Left ventricle myocardium superior (tissue), 1 donor: ENCODE results near the gene TECPR1. TPM values are rescaled to one million over a fixed set of nuclear protein-coding genes. Genes with fewer than 3 reads are reported as not detected.

ENCODE experiments used
- ATAC-seq: fragments of 200-7000 bp; cut with Tn5 transposase; one replicate; pipeline ENCODE4 v1.9.1; 2020; ENCODE audit warnings: mild to moderate bottlenecking, moderate library complexity
- DNase-seq: peaks from one replicate; pipeline ENCODE4 v3.0.0-alpha.2; 2020
- intact Hi-C: fragments of 100-400 bp; cut with micrococcal nuclease; formaldehyde crosslinking; loops from one replicate; pipeline ENCODE4 v1.11.0; 2022
- total RNA-seq: library from RNA; stranded (reverse); fragmentation: NEBNext Ultra II Directional; extraction: Animal tissue kit (Norgen Biotek cat#: 25700); gene quantifications from one replicate; pipeline ENCODE4 v1.2.1, GENCODE V29; 2021
- donor health status: DM: no; HTN: yes; CAD: no; lungs with severe emphysema.

The TECPR1 gene
- total RNA-seq, 1 donor from 2014 or later = 25.2 TPM

DNA sequence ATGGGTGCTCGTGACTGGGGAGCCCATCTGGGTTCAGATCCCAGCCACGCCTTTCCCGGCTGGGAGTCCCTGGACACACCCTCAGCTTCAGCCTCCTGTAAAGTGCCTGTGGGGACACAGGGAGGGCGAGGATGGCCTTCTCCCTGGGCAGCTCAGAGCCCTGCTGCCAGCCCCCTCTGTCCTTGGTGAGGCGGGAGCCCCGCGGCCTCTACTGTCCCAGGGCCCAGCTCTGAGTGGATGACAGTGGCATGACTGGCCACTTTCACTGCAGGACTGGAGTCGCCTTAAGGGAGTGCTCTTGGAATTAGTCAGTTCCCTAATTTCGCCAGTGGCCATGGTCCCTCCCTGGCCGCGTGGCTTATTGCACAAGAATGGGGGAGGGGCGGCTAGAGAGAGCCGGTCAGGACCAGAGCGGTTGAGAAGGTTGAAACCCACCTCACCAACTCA lies 34.1 kb upstream of the TECPR1 start:
- intact Hi-C loops = no loop called here
- peak; percentile 77 for DNase-seq
- ATAC-seq = peak; percentile 6

DNA sequence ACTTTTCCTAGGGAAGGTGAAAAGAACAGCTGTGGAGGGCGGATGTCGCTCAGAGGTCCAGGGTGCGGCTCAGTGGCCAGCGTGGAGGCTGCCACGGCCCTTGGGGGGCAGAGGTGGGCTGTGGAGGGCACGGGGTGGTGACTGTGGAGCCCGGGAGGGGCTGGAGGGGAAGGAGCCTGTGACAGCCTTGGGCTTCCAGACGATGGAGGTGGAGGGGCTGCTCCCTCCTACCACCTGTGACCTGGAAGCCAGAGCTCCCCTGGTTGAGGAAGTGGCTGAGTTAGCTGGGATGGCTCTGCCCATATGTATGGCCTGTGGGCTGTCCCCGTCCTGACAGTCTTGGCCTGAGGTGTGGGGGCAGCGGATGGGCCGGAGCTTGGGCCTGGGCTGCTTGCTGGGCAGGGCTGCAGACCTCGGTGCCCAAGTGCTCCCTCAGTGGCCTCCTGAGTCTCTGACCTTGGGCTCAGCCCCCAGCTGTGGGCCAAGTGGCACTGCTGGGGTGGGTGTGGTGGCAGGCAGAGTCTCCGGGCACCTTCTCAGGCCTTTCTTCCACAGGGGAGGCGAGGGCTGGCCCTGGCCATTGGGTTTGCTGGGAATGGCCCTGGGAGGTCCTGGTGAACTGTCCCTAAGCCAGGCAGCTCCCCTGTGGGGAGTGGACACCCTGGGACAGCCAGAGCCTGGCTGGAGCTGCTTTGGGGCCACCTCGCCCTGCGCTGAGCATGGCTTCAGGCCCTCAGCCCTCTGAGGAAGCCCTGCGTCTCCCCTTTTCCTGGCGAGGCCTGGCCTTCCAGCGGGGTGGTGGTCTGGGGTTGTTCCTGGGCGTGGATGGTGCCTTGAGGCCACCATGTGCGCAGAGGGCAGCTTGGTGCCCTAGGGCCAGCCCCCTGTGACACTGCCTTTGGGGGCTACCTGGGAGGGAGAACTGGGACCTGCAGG lies 33.4 kb upstream of the TECPR1 start:
- intact Hi-C loops = no loop called here
- DNase-seq (no peak), ATAC-seq (no peak)

DNA sequence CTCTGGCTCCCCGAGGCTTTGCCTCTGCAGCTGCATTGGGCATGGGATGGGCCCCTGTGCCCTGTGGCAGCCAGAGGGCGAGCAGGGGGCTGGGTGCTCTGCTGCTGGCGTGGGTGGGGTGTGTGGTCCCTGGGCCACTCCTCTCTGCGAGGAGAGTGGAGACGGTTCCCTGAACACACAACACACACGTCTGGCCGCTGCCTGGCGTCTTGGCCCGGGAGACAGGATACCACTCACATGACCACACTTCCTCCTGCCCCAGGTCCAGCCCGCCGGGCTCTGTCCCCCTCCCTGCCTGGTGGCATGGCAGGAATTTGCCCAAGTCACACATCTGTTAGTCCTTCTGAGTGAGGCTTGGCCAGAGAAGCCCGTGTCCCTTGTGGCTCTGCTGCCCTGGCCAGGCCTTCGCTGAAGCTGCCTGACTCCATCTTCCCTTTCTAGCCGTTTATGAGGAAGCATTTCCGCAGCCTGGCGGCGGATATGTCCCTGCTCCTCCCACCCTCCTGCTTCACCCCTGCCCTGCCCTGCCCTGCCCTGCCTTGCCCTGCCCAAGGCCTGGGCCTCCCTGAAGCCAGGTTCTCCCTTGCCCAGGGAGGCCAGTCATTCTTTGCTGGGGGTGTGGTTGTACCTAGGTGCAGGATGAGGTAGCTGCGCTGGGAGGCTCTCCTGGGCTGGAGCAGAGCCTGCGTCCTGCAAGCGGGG lies 32.5 kb upstream of the TECPR1 start:
- intact Hi-C loops = no loop called here
- DNase-seq (peak; percentile 89), ATAC-seq (peak; percentile 66)

DNA sequence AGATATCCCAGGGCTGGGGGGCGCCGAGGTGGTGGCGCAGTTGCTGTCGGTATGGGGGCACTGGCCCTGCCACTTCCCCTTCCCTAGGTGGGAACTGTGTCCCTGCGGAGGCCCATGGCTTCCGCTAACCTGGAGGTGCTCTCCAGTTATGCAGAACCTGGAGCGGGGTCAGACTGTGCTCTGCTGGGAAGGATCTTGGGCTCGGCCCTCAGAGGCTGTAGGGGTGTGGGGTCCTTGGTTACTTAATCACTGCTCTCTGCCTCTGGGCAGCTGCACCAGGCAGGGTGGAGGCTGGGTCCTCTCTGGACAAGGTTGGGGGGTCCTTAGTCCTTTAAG lies 31.8 kb upstream of the TECPR1 start:
- no peak for DNase-seq
- intact Hi-C loops = no loop called here
- ATAC-seq = no peak

DNA sequence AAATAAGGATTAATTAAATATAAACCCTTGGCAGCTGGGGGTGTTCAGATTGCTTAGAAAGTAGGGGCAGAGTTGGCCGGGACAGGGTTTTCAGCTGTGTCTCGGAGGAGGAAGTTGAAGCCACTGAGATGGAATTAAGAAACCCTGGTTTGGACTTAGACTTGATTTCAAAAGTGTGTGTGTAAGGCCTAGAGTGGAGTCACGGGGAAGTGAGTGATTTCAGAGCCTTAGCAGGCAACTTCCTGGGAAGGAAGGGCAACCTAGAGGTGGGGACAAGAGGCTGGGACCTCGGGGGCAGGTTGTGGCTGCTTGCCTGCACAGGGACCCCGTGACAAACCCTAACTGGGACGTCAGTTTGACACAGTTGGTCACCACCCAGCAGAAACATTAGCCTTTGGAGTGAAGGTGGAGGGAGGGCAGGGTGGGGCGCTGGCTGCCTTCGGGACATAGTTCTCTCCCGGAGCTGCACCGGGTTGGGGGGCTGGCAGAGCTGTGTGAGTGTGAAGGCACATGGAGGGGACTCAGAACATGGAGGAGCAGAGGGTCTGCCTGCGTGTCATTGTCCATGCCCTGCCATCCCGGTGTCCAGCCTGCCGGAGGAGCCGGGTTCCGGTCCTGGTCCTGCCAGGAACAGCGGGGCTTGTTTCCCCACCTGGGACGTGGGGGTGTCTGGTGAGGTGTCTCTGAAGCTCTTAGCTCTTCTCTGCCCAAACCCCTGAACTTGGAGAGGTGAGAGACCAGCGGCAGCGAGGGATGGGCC lies 31.3 kb upstream of the TECPR1 start:
- ATAC-seq = peak; percentile 0
- intact Hi-C loops = no loop called here
- peak; percentile 51 for DNase-seq

DNA sequence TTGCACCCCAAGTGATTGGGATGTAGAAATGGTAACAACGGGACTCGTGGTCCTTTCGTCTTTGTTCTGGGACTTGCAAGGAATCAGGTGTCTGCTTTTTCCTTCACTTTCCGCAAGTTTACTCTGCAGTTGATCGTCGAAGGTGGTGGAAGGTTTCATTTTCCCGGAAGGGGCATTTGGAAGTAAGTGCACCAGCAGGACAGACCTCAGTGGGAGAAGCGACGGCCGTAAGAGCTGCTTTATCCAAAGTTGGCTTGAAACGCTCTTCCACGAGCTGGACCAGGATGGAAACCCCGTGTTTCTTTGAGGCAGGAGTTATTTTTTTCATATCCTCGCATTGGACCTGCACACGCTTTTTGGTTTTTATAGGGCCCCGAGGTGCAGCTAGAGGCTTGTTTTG lies 30.7 kb upstream of the TECPR1 start:
- no peak for ATAC-seq
- intact Hi-C loops = no loop called here
- DNase-seq = no peak

DNA sequence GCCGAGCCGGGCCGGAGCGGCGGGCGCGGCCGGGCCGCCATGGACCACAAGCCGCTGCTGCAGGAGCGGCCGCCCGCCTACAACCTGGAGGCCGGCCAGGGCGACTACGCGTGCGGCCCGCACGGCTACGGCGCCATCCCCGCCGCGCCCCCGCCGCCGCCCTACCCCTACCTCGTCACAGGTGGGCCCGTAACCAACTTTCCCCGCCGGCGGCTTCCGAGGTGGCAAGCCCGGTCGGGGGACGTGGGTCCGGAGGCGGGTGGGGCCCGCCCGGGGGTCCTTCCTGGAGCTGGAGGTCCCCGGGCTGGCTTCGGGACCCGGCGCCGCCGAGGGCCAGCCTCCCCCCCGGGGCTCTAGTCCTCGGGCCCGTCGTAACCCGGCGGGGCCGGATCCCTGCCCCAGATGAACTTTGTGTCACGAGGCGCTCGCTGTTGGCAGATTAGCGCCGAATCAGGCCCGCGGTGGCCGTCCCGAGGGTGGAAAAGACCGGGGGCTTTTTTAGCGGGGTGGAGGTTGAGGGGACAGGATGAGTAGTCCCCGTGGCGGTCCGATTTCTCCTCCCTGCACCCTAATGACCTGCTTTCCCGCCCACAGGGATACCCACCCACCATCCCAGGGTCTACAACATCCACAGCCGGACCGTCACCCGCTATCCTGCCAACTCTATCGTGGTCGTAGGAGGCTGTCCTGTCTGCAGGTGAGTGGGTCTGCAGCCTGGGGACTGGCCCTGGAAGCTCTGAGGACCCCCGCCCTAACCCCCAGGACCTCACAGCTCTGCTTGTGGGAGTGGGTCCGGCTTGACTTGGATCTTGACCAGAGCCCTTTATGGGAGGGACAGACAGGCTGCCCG lies 29.9 kb upstream of the TECPR1 start:
- intact Hi-C loops = no loop called here
- no peak for ATAC-seq

DNA sequence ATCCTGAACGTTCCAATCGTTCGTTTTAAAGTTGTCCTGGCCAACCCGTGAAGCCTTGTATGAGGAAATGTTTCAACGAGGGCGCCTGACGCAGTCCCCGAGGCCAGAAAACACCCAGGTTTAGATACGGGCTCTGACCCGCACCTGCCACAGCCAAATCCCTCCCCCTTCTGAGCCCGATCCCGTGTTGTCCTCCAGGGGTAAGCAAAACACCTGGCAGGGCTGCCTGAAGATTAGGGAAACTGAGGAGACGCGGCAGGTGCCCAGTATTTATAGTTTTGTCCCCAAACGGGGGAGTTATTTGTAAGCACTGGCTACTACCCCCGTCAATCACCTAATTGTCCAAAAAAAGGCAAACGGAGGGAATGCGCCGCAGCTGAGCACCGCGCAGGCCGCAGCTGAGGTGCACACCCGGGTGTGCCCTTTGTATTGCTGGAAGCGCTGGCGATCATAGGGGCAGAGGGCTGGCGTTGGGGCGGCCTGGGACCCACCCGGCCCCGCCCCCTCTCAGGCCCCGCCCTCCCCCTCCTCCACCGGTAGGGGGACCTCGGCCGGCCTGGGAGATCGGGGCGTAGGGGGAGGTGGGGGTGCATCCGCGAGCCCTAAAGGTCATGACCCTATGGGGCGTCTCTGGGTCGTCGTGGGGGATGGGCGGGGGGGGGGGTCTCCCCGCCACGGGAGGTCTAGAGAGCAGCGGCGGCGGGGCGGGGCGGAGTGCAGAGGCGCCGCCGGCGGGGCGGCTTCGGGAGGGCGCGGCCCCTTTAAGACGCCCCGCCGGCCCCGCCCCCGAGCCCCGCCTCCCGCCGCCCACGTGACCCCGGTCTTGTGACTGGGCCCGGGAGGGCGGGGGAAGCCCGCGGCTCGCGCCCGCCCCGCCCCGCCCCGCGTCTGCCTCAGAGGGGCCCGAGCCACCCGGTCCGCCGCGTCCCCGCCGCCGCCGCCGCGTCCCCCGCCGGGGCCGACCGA lies 29.0 kb upstream of the TECPR1 start, which contains the start of gene BRI3:
TSS of gene BRI3 (plus strand) at position 896 of the 966 bp plus-strand sequence. CDS start 110 bp downstream, outside the sequence.
- DNase-seq = peak; percentile 96
- peak; percentile 79 for ATAC-seq
- intact Hi-C loops = no loop called here

More for the DNA sequence above, 29.9 kb upstream of the TECPR1 start:
- no peak for DNase-seq

DNA sequence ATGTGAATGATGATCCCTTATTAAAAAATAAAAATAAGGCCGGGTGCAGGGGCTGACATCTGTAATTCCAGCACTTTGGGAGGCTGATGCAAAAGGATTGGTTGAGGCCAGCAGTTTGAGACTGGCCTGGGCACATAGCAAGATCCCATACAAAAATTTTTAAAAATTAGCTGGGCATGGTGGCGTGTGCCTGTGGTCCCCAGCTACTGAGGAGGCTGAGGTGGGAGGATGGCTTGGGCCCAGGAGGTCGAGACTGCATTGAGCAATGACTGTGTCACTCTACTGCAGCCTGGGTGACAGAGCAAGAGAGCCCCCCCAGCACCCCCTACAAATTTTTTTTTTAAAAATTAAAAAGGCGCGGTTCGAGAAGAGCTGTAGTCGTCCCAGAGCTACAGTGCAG lies 28.3 kb upstream of the TECPR1 start:
- ATAC-seq (no peak), DNase-seq (no peak)
- intact Hi-C loops = no loop called here

DNA sequence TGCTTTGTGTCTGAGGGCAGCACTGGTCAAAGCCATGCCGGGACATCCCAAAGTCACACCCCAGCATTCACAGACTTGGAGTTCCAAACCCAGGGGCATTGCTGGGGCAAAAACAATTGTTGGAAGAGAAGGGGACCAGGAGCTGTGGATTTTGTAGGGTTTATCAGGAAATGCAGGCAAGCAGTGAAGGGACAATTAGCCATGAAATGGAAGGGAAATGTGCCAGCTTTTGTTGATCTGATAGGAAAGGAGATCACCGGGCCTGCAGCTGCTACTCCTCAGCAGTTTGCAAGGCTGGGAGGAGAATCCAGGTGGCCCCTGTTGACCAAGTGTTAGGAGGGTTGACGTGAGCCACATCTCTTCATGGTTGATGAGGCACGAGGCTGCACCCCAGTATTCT lies 26.9 kb upstream of the TECPR1 start:
- no peak for ATAC-seq
- no peak for DNase-seq

DNA sequence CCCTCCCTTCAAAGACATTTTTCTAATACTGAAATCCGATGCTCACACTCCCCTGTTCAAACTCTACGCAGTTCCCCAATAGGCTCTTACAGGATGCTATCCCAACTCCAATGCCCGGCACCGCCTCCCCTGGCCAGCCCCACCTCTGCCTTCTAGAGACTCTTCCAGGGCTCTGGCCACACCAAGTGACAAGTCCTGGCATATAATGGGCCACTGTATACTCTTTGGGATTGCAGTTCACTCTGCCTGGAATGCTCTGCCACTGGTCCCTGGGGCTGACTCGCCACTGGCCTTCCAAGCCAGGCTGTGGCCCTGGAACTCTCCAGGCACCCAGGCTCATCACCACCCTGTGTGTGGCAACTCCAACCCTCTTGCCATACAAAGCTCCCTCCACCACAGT lies 26.4 kb upstream of the TECPR1 start:
- ATAC-seq = no peak
- intact Hi-C loops = no loop called here
- no peak for DNase-seq

More for the DNA sequence above, 26.9 kb upstream of the TECPR1 start:
- intact Hi-C loops = no loop called here

DNA sequence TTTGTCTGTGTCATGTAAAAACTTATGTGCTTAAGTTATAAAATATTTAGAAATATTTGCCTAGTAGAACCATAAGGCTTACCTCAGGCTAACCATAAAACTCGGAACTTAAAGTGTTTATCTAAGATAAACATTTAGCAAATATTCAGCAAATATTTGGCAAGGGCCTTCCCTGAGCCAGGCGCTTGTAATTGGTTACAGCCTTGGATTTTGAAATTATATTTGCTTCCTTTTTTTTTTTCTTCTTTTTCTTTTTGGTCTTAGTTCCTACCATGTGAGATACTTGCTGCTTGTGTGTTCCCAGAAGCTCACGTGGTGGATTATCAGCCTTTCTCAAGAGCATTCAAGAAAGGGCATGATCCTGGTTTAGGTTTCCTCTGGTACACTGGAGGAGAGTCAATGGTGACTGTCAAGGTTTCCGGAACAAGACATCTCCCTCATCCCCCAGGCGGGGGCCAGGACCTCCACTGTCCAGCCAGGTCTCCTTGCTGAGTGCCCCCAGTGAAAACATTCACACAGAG lies 24.3 kb upstream of the TECPR1 start:
- ATAC-seq = no peak

DNA sequence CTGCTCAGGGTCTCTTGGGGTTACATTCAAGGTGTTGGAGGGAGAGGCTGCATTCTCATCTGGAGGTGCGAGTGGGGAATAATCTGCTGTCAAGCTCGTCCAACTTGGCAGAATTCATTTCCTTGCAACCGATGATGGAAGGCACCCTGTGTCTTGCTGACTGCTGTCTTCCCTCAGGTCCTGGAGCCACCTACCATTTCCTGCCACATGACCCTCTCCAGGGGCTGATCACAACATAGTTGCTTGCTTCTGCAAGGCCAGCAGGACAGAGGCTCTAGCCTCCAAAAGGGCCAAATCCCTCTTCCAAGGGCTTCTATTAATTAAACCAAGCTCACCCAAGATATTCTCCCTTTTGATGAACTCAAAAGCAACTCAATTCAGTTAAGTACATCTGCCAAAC lies 15.3 kb upstream of the TECPR1 start:
- no peak for ATAC-seq
- intact Hi-C loops = no loop called here
- DNase-seq = no peak

More for the DNA sequence above, 24.3 kb upstream of the TECPR1 start:
- no peak for DNase-seq
- intact Hi-C loops = no loop called here

DNA sequence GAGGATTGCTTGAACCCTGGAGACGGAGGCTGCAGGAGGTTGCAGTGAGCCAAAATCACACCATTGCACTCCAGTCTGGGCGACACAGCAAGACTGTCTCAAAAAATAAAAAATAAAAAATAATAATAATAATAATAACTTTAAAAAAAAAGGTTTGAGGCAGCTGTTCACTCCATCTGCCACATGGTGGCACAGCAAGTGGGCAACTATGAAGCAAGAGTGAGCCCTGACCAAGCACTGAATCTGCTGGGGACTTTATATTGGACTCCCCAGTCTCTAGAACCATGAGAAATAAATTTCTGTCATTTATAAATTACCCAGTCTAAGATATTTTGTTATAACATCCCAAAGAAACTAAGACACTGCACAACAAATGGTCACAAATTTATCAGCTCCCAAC lies 14.8 kb upstream of the TECPR1 start:
- no peak for ATAC-seq
- intact Hi-C loops = no loop called here
- no peak for DNase-seq

DNA sequence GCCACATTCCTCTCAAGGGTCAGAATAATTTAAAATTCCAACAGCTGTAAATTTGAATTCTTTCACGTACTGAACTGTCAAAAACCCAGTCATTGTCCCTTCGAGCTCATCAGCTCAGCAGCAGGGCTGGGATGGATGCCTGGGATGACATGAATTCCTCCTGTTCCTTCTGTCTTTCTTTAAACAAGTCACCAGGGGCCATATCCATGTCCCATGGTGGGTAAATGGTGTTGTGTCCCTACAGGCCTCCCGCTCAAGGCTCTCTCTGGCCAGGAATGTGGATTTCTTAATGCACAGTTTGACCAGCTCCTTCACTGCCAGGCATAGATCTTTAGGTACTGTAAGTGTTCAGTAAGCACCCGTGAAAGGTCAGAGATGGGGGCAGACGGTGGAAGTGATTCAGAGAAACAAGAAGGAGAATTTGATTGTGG lies 13.8 kb upstream of the TECPR1 start:
- DNase-seq = no peak
- intact Hi-C loops = no loop called here
- ATAC-seq = no peak

DNA sequence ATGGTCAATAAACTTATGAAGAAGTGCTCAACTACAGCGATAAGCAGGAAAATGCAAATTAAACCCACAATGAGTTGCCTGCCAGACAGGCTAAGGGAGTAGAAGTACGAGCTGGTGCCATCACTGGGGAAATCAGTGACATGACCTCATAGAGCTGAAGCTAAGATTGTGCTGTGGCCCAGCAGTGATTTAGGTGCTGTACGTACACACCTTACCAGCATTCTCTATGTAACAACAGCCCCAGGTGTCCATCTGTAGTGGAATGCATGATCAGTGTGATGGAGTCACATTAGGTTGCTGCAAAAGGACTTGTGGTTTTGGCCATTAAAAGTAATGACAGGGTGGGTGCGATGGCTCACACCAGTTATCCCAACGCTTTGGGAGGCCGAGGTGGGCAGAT lies 5.7 kb upstream of the TECPR1 start:
- intact Hi-C loops = no loop called here
- ATAC-seq (no peak), DNase-seq (no peak)

DNA sequence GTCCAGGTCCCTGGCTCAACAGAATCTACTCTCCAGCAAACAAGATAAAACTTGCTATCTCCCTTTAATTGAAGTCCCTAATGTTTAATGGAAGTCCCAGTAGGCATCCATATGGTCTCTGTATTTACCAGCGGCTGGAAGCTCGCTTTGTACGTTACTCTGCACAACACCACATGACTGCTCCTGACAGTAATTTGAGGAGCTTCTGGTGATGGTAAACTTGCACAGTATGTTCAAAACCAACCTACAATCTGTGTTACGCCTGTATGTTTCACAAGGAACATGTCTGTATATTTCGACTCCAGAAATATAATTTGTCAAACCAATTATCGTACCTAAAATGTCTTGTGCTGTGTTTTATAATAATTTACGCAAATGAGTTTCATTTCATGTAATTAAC lies 4.4 kb upstream of the TECPR1 start:
- ATAC-seq (no peak), DNase-seq (no peak)
- intact Hi-C loops = no loop called here
